ENCODE measurements around the gene ATP2B2. TPM values are rescaled to one million over a fixed set of nuclear protein-coding genes. Genes with fewer than 3 reads are reported as not detected.

Gene ATP2B2
- total RNA-seq, 1 experiment from 2014 or later = not detected

DNA sequence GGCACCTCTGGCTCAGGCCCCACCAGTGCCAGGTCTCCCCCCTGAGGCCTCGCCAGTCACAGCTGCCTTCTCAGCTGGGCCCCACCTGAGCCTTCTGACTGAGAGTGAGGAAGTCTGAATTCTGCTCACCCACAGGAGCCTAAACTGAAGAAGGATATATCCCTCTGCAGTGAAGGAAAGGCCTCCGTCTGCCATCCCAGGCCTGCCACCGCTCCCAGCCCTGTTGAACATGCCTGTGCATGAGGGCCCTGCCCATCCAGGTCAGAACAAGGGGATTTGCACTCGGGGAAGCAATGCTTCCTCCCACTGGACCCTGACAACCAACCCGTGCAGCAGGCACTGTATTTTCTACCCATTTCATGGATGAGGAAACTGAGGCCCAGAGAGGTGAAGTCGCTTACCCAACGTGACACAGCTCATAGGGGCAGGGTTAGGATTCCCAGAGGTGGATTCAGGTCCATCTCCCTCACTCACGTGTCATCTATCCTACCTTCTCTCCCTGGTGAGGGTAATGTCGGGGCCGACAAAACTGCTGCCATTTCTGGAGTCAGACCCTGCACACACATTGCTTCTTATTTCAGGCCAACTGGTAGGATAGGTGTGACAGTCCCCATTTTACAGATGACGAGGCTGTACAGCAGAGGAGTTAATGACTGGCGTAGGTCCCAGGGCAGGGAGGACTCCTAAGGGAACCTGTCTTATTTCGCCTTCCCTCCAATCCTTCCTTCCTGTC lies 22.6 kb downstream of the ATP2B2 start:
- intact Hi-C loops (cut with micrococcal nuclease; ENCODE audit: unreplicated experiment) = no loop called here
- H3K4me1 Mint-ChIP-seq (ENCODE audit: low read depth, unreplicated experiment) = no peaks in the 10 kb centered on the region
- peaks cover 73% of the 10 kb centered on the region for H3K27me3 Mint-ChIP-seq (ENCODE audit: unreplicated experiment)
- H3K4me3 Mint-ChIP-seq (ENCODE audit: low read depth, unreplicated experiment) = no peak overlapping the region
- no peaks in the 10 kb centered on the region for H3K9me3 Mint-ChIP-seq (ENCODE audit: low read depth, unreplicated experiment)
- CTCF ChIA-PET = interaction anchor here (0.6 kb wide), 1 partner anchor 43 kb away, joined by 5 read pairs; no protein-coding TSS in a partner anchor
- H3K36me3 Mint-ChIP-seq (ENCODE audit: insufficient read depth, unreplicated experiment) = no peaks in the 10 kb centered on the region
- BruUV-seq (replicated peaks) = no TSS peak
- TF ChIP-seq, protein P1, sequence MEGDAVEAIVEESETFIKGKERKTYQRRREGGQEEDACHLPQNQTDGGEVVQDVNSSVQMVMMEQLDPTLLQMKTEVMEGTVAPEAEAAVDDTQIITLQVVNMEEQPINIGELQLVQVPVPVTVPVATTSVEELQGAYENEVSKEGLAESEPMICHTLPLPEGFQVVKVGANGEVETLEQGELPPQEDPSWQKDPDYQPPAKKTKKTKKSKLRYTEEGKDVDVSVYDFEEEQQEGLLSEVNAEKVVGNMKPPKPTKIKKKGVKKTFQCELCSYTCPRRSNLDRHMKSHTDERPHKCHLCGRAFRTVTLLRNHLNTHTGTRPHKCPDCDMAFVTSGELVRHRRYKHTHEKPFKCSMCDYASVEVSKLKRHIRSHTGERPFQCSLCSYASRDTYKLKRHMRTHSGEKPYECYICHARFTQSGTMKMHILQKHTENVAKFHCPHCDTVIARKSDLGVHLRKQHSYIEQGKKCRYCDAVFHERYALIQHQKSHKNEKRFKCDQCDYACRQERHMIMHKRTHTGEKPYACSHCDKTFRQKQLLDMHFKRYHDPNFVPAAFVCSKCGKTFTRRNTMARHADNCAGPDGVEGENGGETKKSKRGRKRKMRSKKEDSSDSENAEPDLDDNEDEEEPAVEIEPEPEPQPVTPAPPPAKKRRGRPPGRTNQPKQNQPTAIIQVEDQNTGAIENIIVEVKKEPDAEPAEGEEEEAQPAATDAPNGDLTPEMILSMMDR (IDR thresholded peaks at IDR 0.05; ENCODE audit: unreplicated experiment) = no peak
- no peak overlapping the region for H3K27ac Mint-ChIP-seq (ENCODE audit: unreplicated experiment)
- no peak for DNase-seq

DNA sequence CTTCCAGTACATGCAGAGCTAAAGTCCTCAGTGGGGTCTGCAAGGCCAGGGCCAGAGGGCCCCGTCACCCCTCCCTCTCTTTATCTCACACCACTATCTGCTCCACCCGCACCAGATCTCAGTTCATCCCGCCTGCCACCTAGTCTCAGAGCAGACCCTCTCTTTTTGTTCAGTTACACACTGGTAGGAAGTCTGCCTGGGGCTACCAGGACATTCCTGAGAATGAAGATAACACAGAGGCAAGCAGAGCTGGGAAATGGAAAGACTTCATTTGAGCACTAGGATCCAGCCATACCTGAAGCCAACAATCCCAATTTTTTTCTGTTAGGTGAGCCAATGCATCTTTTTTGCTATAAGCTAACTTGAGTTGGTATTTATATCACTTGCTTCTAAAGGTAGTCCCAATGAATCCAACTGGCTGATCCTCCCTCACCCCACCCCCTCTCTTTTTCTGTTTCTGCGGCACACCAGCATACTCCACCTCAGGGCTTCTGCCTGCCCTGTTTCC lies 24.5 kb downstream of the ATP2B2 start:
- H3K27ac Mint-ChIP-seq (ENCODE audit: unreplicated experiment) = no peak overlapping the region
- H3K27me3 Mint-ChIP-seq (ENCODE audit: unreplicated experiment) = peaks cover 67% of the 10 kb centered on the region
- BruUV-seq (replicated peaks) = no TSS peak
- no peaks in the 10 kb centered on the region for H3K9me3 Mint-ChIP-seq (ENCODE audit: low read depth, unreplicated experiment)
- TF ChIP-seq, protein P1 (IDR thresholded peaks at IDR 0.05; ENCODE audit: unreplicated experiment) = no peak
- intact Hi-C loops (cut with micrococcal nuclease; ENCODE audit: unreplicated experiment) = no loop called here
- H3K36me3 Mint-ChIP-seq (ENCODE audit: insufficient read depth, unreplicated experiment) = no peaks in the 10 kb centered on the region
- H3K4me3 Mint-ChIP-seq (ENCODE audit: low read depth, unreplicated experiment) = no peak overlapping the region
- H3K4me1 Mint-ChIP-seq (ENCODE audit: low read depth, unreplicated experiment) = no peaks in the 10 kb centered on the region
- DNase-seq = no peak
- CTCF ChIA-PET = no interaction called here

DNA sequence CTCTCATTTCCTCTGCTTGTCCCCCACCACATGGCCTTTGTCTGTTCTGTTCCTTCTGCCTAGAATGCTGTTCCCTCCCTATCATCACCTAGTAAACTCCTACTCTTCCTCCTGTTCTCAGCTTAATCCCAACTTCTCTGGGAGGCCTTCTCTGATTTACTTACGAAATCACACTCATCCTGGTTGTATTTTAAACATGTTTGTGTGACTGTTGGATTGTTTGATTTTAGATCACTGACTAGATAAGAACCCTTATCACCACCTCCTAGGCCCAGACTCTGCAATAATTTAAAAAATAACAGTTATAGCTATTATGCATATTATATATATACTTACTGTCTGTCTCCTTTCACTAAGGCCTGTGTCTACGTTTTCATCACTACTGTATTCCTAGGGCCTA lies 26.1 kb downstream of the ATP2B2 start:
- Mint-ChIP-seq H3K27me3 (ENCODE audit: unreplicated experiment) (peaks cover 65% of the 10 kb centered on the region), H3K36me3 (ENCODE audit: insufficient read depth, unreplicated experiment) (no peaks in the 10 kb centered on the region), H3K9me3 (ENCODE audit: low read depth, unreplicated experiment) (no peaks in the 10 kb centered on the region), H3K27ac (ENCODE audit: unreplicated experiment) (no peak overlapping the region), H3K4me1 (ENCODE audit: low read depth, unreplicated experiment) (no peaks in the 10 kb centered on the region), H3K4me3 (ENCODE audit: low read depth, unreplicated experiment) (no peak overlapping the region)
- CTCF ChIA-PET = no interaction called here
- BruUV-seq (replicated peaks) = no TSS peak
- TF ChIP-seq, protein P1 (IDR thresholded peaks at IDR 0.05; ENCODE audit: unreplicated experiment) = no peak
- no peak for DNase-seq
- intact Hi-C loops (cut with micrococcal nuclease; ENCODE audit: unreplicated experiment) = no loop called here

DNA sequence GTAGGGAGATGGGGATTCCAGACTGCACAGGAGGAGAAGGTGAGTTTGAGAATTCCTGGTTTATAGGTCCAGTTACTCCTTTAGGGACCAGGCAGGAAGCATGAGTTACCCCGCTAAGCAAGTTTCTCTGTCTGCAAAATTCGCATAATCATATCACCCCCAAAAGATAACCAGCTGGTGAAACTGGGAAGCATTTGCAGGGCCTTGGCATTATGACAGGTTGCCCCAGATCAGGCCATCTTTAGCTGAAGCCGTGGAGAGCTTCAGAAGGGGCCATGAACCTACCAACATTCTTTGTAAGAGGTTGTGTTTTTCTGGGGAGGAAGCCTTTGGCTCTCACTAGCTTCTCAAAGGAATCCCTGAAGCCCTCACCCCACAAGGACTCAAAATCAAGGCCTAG lies 29.4 kb downstream of the ATP2B2 start:
- intact Hi-C loops (cut with micrococcal nuclease; ENCODE audit: unreplicated experiment) = no loop called here
- H3K4me1 Mint-ChIP-seq (ENCODE audit: low read depth, unreplicated experiment) = no peaks in the 10 kb centered on the region
- H3K4me3 Mint-ChIP-seq (ENCODE audit: low read depth, unreplicated experiment) = no peak overlapping the region
- no peak for DNase-seq
- TF ChIP-seq, protein P1 (IDR thresholded peaks at IDR 0.05; ENCODE audit: unreplicated experiment) = no peak
- no peak overlapping the region for H3K27ac Mint-ChIP-seq (ENCODE audit: unreplicated experiment)
- no peaks in the 10 kb centered on the region for H3K9me3 Mint-ChIP-seq (ENCODE audit: low read depth, unreplicated experiment)
- H3K27me3 Mint-ChIP-seq (ENCODE audit: unreplicated experiment) = peaks cover 82% of the 10 kb centered on the region
- BruUV-seq (replicated peaks) = no TSS peak
- H3K36me3 Mint-ChIP-seq (ENCODE audit: insufficient read depth, unreplicated experiment) = no peaks in the 10 kb centered on the region
- CTCF ChIA-PET = no interaction called here
